CD14-positive monocyte (primary cell): ENCODE measurements around the gene UBTFL1. TPM values are rescaled to one million over a fixed set of nuclear protein-coding genes. Genes with fewer than 3 reads are reported as not detected.
"Not testable (repeated sequence)": the region's sequence is repeated elsewhere in the genome, so short reads cannot be mapped to it uniquely, and the experiment has no call there.

ENCODE experiments used
- DNase-seq, 3 donors: peaks; one replicate each; pipeline ENCODE4 v3.0.0-alpha.2; 2011 to 2022
- H2AFZ ChIP-seq: 2 replicates; pipeline ENCODE4 v1.6.0; 2012; ENCODE audit warnings: mild to moderate bottlenecking, low read depth, low read length, inconsistent platforms; ENCODE audit not compliant: insufficient read depth, poor library complexity, severe bottlenecking
- H3K27ac ChIP-seq, 2 donors: 1 replicate in 1 of 2; 2 replicates in 1 of 2; pipeline ENCODE4 v1.5.1; 2012 to 2013; ENCODE audit warnings: low read length in 2 of 2, control low read depth in 1 of 2, inconsistent platforms in 1 of 2, low read depth in 1 of 2, mild to moderate bottlenecking in 1 of 2
- H3K27me3 ChIP-seq, 2 donors: one replicate each; pipeline versions ENCODE4 v1.6.0 to v1.6.1; 2011 to 2013; ENCODE audit warnings: low read length in 2 of 2; ENCODE audit not compliant: control insufficient read depth in 2 of 2, insufficient read depth in 2 of 2
- H3K36me3 ChIP-seq, 2 donors: replicated peaks in 1 of 2; 1 replicate in 1 of 2; 2 replicates in 1 of 2; pipeline versions ENCODE4 v1.5.1 to v1.6.1; 2012 to 2013; ENCODE audit warnings: low read length in 2 of 2, control low read depth in 1 of 2, inconsistent platforms in 1 of 2, mild to moderate bottlenecking in 1 of 2; ENCODE audit not compliant: insufficient read depth in 2 of 2, control insufficient read depth in 1 of 2
- H3K4me1 ChIP-seq, 2 donors: 1 replicate in 1 of 2; 2 replicates in 1 of 2; pipeline versions ENCODE4 v1.5.1 to v1.6.1; 2012 to 2013; ENCODE audit warnings: low read length in 2 of 2, control low read depth in 1 of 2, inconsistent platforms in 1 of 2, mild to moderate bottlenecking in 1 of 2, moderate library complexity in 1 of 2; ENCODE audit not compliant: insufficient read depth in 2 of 2, control insufficient read depth in 1 of 2
- H3K4me2 ChIP-seq: replicated peaks from 2 replicates; pipeline ENCODE3; 2012; ENCODE audit warnings: low read length, moderate library complexity, mild to moderate bottlenecking; ENCODE audit not compliant: poor library complexity, severe bottlenecking; ENCODE audit errors: extremely low read depth
- H3K4me3 ChIP-seq, 3 experiments: fragments of 200-600 bp in 1 of 3; sonication (generic) in 1 of 3; replicated peaks in 1 of 3; 1 replicate in 2 of 3; 2 replicates in 1 of 3; pipeline ENCODE4 v1.5.1; 2011 to 2013; ENCODE audit warnings: low read length in 3 of 3, mild to moderate bottlenecking in 3 of 3, control low read depth in 2 of 3, low read depth in 2 of 3, inconsistent platforms in 1 of 3, moderate library complexity in 1 of 3
- H3K79me2 ChIP-seq: 2 replicates; pipeline ENCODE4 v1.6.0; 2012; ENCODE audit warnings: mild to moderate bottlenecking, control low read depth, inconsistent platforms, low read length, moderate library complexity; ENCODE audit not compliant: insufficient read depth
- H3K9ac ChIP-seq: 2 replicates; pipeline ENCODE4 v1.6.0; 2017; ENCODE audit warnings: low read length, mild to moderate bottlenecking; ENCODE audit not compliant: insufficient read depth, poor library complexity, severe bottlenecking
- H3K9me3 ChIP-seq, 2 donors: replicated peaks in 1 of 2; 1 replicate in 1 of 2; 2 replicates in 1 of 2; pipeline versions ENCODE4 v1.5.1 to v1.6.1; 2012 to 2013; ENCODE audit warnings: low read length in 2 of 2, control low read depth in 1 of 2; ENCODE audit not compliant: control insufficient read depth in 1 of 2, insufficient read depth in 1 of 2
- H4K20me1 ChIP-seq: 2 replicates; pipeline ENCODE4 v1.6.0; 2012; ENCODE audit warnings: mild to moderate bottlenecking, low read length, control low read depth, moderate library complexity; ENCODE audit not compliant: insufficient read depth
- H3K27ac Mint-ChIP-seq, 7 donors: one replicate each; pipeline ENCODE4 v1.8.0; 2020; ENCODE audit warnings: mild to moderate bottlenecking in 7 of 7, mixed read lengths in 7 of 7, moderate library complexity in 6 of 7, inconsistent platforms in 2 of 7
- H3K27me3 Mint-ChIP-seq, 3 donors: one replicate each; pipeline ENCODE4 v1.8.0; 2021 to 2022; ENCODE audit warnings: low read depth in 3 of 3, mild to moderate bottlenecking in 3 of 3, mixed read lengths in 3 of 3, moderate library complexity in 3 of 3, inconsistent platforms in 1 of 3
- H3K36me3 Mint-ChIP-seq, 2 donors: one replicate each; pipeline ENCODE4 v1.8.0; 2020; ENCODE audit warnings: mixed read lengths in 2 of 2, inconsistent platforms in 1 of 2, mild to moderate bottlenecking in 1 of 2
- H3K4me1 Mint-ChIP-seq: one replicate; pipeline ENCODE4 v1.8.0; 2020; ENCODE audit warnings: mild to moderate bottlenecking, mixed read lengths
- H3K4me3 Mint-ChIP-seq, 2 donors: one replicate each; pipeline ENCODE4 v1.8.0; 2020; ENCODE audit warnings: mild to moderate bottlenecking in 2 of 2, mixed read lengths in 2 of 2, moderate library complexity in 1 of 2
- H3K9me3 Mint-ChIP-seq, 7 donors: one replicate each; pipeline ENCODE4 v1.8.0; 2020 to 2022; ENCODE audit warnings: mixed read lengths in 7 of 7, mild to moderate bottlenecking in 6 of 7, moderate library complexity in 6 of 7, inconsistent platforms in 2 of 7
- WGBS: methylation state at CpG from one replicate; pipeline ENCODE4 v1.1.5; 2013; ENCODE audit warnings: missing lambda C conversion rate; ENCODE audit not compliant: insufficient coverage; 5-methylcytosine and 5-hydroxymethylcytosine counted together
- intact Hi-C, 2 donors: fragments of 100-400 bp; cut with micrococcal nuclease; formaldehyde crosslinking; loops; one replicate each; pipeline versions ENCODE4 v1.15.0 to v1.15.1; 2023
- polyA minus RNA-seq: library from RNA; depleted of rRNA, polyadenylated mRNA; stranded (reverse); fragments of >200 nt; gene quantifications from 2 replicates; pipeline ENCODE4 v1.2.3, GENCODE V29; 2012
- polyA plus RNA-seq, 3 donors: library from polyadenylated mRNA; depleted of rRNA in 1 of 3; unstranded in 2 of 3; stranded (reverse) in 1 of 3; fragments of 300-500 nt in 2 of 3; fragments of >200 nt in 1 of 3; fragmentation: Illumina TruSeq in 2 of 3; gene quantifications; 1 replicate in 2 of 3; 2 replicates in 1 of 3; pipeline ENCODE4 v1.2.3, GENCODE V29; 2012 to 2021
- total RNA-seq, 12 experiments: library from RNA in 1 of 12; stranded (reverse) in 1 of 12; fragments of 120-200 nt in 1 of 12; gene quantifications; one replicate each; pipeline ENCODE4 v1.2.4 and lab custom pipeline; 2013 to 2026; ENCODE audit warnings: mixed read lengths in 6 of 12, inconsistent platforms in 1 of 12

Gene UBTFL1
- total RNA-seq (2013): not detected
- polyA plus RNA-seq (not detected), polyA minus RNA-seq (not detected in 2 replicates), total RNA-seq (lab: John Stamatoyannopoulos, UW) (0 to 0.12 (median 0) reads per million in 11 experiments)

GRCh38 chr11:90085650-90086049, at the start of gene UBTFL1:
TSS of gene UBTFL1 (plus strand) at chr11:90085950. CDS start at chr11:90085950, 0 bp downstream.
- H3K36me3 Mint-ChIP-seq, H3K27me3 ChIP-seq, intact Hi-C loops, H3K4me1 ChIP-seq, H3K79me2 ChIP-seq, H3K4me2 ChIP-seq, H3K36me3 ChIP-seq, H3K4me3 ChIP-seq, H3K27ac Mint-ChIP-seq, H3K9me3 Mint-ChIP-seq, H2AFZ ChIP-seq, H3K9ac ChIP-seq, H3K4me3 Mint-ChIP-seq, H3K27ac ChIP-seq, H3K9me3 ChIP-seq, H4K20me1 ChIP-seq, DNase-seq, H3K4me1 Mint-ChIP-seq, H3K27me3 Mint-ChIP-seq: not testable (repeated sequence)
- WGBS: no CpG with 5 or more reads among the region's 3 CpGs

GRCh38 chr11:90051591-90052209, 34.0 kb upstream of the UBTFL1 start:
- H3K4me2 ChIP-seq, H3K4me1 Mint-ChIP-seq, intact Hi-C loops, H3K9me3 Mint-ChIP-seq, H3K27ac ChIP-seq, H3K9ac ChIP-seq, H3K36me3 Mint-ChIP-seq, H4K20me1 ChIP-seq, H3K9me3 ChIP-seq, H3K4me3 Mint-ChIP-seq, H2AFZ ChIP-seq, H3K36me3 ChIP-seq, H3K4me1 ChIP-seq, H3K27me3 ChIP-seq, DNase-seq, H3K79me2 ChIP-seq, H3K27ac Mint-ChIP-seq, H3K4me3 ChIP-seq: not testable (repeated sequence)
- no CpG with 5 or more reads among the region's 41 CpGs for WGBS
- peaks cover 0 to 12% (median 0%) of the 10 kb centered on the region in 3 donors for H3K27me3 Mint-ChIP-seq

GRCh38 chr11:90052311-90052710, 33.4 kb upstream of the UBTFL1 start:
- WGBS: no CpG with 5 or more reads among the region's 33 CpGs
- H3K4me3 Mint-ChIP-seq: peak overlapping the region in 1 of 2 donors; percentile 53
- intact Hi-C loops: not testable (repeated sequence)

GRCh38 chr11:90053545-90053944, 32.2 kb upstream of the UBTFL1 start:
- H3K27me3 ChIP-seq, H4K20me1 ChIP-seq, H3K4me1 Mint-ChIP-seq, H2AFZ ChIP-seq, H3K4me3 ChIP-seq, H3K9me3 Mint-ChIP-seq, H3K27ac ChIP-seq, H3K4me3 Mint-ChIP-seq, H3K36me3 ChIP-seq, H3K79me2 ChIP-seq, DNase-seq, H3K9me3 ChIP-seq, intact Hi-C loops, H3K4me1 ChIP-seq, H3K4me2 ChIP-seq, H3K36me3 Mint-ChIP-seq, H3K27ac Mint-ChIP-seq, H3K9ac ChIP-seq: not testable (repeated sequence)
- peaks cover 0 to 12% (median 0%) of the 10 kb centered on the region in 3 donors for H3K27me3 Mint-ChIP-seq
- WGBS: no CpG with 5 or more reads among the region's 28 CpGs

More at GRCh38 chr11:90052311-90052710, 33.4 kb upstream of the UBTFL1 start:
- H3K4me1 Mint-ChIP-seq, H3K4me2 ChIP-seq, H3K36me3 Mint-ChIP-seq, H3K79me2 ChIP-seq, H3K27ac Mint-ChIP-seq, H4K20me1 ChIP-seq, H3K27ac ChIP-seq, H3K9me3 Mint-ChIP-seq, H3K9ac ChIP-seq, H3K27me3 ChIP-seq, DNase-seq, H3K4me3 ChIP-seq, H3K4me1 ChIP-seq, H3K36me3 ChIP-seq, H3K9me3 ChIP-seq, H2AFZ ChIP-seq: not testable (repeated sequence)
- peaks cover 0 to 12% (median 0%) of the 10 kb centered on the region in 3 donors for H3K27me3 Mint-ChIP-seq
